GM12878 (cell line): Measurements from ENCODE around the gene EOLA1. TPM values are rescaled to one million over a fixed set of nuclear protein-coding genes. Genes with fewer than 3 reads are reported as not detected.

ENCODE experiments used
- EED ChIP-seq: sonication (generic); IDR thresholded peaks from 2 replicates; pipeline ENCODE4 v1.6.1; 2016; ENCODE audit warnings: antibody characterized with exemption, low read depth
- MXI1 ChIP-seq: fragments of 150-350 bp; IDR thresholded peaks from 2 replicates; pipeline ENCODE4 v1.6.1; 2011; ENCODE audit warnings: low read depth, mild to moderate bottlenecking, inconsistent platforms, low read length, improper control_type of control experiment
- RCOR1 ChIP-seq: conservative IDR thresholded peaks from 2 replicates; pipeline ENCODE4 v1.6.1; 2012; ENCODE audit warnings: low read depth, low read length, improper control_type of control experiment
- SIN3A ChIP-seq: IDR thresholded peaks from 2 replicates; pipeline ENCODE4 v1.6.1; 2012; ENCODE audit warnings: low read depth, low read length, improper control_type of control experiment
- SRF ChIP-seq, 2 experiments: IDR thresholded peaks; 2 replicates each; pipeline ENCODE4 v1.6.1; 2011; ENCODE audit warnings: low read depth in 2 of 2, low read length in 2 of 2, mild to moderate bottlenecking in 1 of 2, moderate library complexity in 1 of 2
- YBX1 ChIP-seq: fragments of 450-650 bp; IDR thresholded peaks from 2 replicates; pipeline ENCODE4 v1.6.1; 2016; ENCODE audit warnings: antibody characterized with exemption
- ZBED1 ChIP-seq: IDR thresholded peaks from 2 replicates; pipeline ENCODE4 v1.6.1; 2016; ENCODE audit warnings: borderline replicate concordance
- polyA plus RNA-seq, 11 experiments: library from polyadenylated mRNA; depleted of rRNA in 4 of 11; unstranded in 6 of 11; stranded (reverse) in 5 of 11; fragments of >200 nt; fragmentation: Nextera tagmentation in 4 of 11; fragmentation: Illumina TruSeq in 1 of 11; extraction: Ambion mirVana in 4 of 11; extraction: Trizol in 1 of 11; gene quantifications; 1 replicate in 1 of 11; 2 replicates in 10 of 11; pipeline versions ENCODE4 v1.2.1 to v1.2.3, GENCODE V29; 2011 to 2016; ENCODE audit warnings: inconsistent platforms in 2 of 11, missing spikeins in 2 of 11, low read depth in 1 of 11
- total RNA-seq, 4 experiments: library from RNA; depleted of rRNA in 3 of 4; stranded (reverse); fragments of >200 nt in 3 of 4; fragmentation: Illumina TruSeq in 1 of 4; extraction: Trizol in 1 of 4; gene quantifications; 2 replicates each; pipeline versions ENCODE4 v1.2.1 to v1.2.3, GENCODE V29; 2013 to 2021
- TF ChIP-seq, protein P1 (sequence below): IDR thresholded peaks from 2 replicates; pipeline ENCODE4 v1.6.1; 2011; ENCODE audit warnings: borderline replicate concordance, low read depth, mild to moderate bottlenecking, moderate library complexity, mixed read lengths, low read length; ENCODE audit not compliant: insufficient read depth; ENCODE audit errors: extremely low read length
- TF ChIP-seq, protein P2 (sequence below): fragments of 450-650 bp; IDR thresholded peaks from 2 replicates; pipeline ENCODE4 v1.6.1; 2016; ENCODE audit warnings: mild to moderate bottlenecking

EOLA1 gene
- total and polyA plus RNA-seq, 10 of the 15 experiments (the other 5 are each of a cell fraction or from before 2014, with no cell fraction given), result 9.2 to 42.3 (median 24.3) TPM

DNA sequence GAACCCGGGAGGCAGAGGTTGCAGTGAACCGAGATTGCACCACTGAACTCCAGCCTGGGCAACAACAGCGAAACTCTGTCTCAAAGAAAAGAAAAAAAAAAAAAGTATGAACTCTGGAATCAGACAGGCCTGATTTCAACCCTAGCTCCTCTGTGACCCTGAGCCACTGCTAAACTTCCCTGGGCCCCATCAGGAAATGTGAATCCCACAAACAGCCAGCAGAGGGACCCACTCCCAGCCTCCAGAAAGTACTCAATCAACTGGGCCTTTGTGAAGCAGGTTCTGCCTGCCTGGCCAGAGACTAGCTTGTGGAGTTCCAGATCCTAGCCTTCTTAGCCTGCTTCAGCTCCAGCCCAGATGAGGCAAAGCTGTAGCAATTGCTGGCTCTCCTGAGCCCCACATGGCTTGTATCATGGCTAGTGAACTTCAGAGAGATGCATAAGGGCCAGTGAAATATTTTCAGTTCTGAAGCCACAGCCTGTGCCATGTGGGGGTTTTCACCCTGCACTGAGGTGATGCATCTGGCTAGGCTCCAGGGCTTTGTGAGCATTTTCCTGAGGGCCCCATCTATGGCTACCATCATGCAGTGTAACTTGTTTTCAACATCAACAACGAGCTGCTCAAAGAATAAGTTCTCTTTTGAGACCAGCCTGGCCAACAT lies 28.5 kb upstream of the EOLA1 start (continued):
- TF ChIP-seq, protein P1, sequence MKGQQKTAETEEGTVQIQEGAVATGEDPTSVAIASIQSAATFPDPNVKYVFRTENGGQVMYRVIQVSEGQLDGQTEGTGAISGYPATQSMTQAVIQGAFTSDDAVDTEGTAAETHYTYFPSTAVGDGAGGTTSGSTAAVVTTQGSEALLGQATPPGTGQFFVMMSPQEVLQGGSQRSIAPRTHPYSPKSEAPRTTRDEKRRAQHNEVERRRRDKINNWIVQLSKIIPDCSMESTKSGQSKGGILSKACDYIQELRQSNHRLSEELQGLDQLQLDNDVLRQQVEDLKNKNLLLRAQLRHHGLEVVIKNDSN, result no peak
- TF ChIP-seq SIN3A (no peak), SRF (IDR thresholded peaks at IDR 0.05; ENCODE audit: low read depth in 2 of 2, low read length in 2 of 2) (no peak), MXI1 (no peak), EED (0 out of 2 replicates have a peak, but pooled peaks have one; percentile 27), ZBED1 (no peak), YBX1 (no peak), RCOR1 (no peak)
- TF ChIP-seq, protein P2, sequence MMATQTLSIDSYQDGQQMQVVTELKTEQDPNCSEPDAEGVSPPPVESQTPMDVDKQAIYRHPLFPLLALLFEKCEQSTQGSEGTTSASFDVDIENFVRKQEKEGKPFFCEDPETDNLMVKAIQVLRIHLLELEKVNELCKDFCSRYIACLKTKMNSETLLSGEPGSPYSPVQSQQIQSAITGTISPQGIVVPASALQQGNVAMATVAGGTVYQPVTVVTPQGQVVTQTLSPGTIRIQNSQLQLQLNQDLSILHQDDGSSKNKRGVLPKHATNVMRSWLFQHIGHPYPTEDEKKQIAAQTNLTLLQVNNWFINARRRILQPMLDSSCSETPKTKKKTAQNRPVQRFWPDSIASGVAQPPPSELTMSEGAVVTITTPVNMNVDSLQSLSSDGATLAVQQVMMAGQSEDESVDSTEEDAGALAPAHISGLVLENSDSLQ, result peak; percentile 27; the same call in 1 of the 2 replicates
- TF ChIP-seq, all 136 proteins: peak for 10
